ENCODE measurements around the gene TCEANC. TPM values are rescaled to one million over a fixed set of nuclear protein-coding genes. Genes with fewer than 3 reads are reported as not detected.
"Not testable (repeated sequence)": the region's sequence is repeated elsewhere in the genome, so short reads cannot be mapped to it uniquely, and the experiment has no call there.

The TCEANC gene
- 6.9 TPM for polyA plus RNA-seq (ENCODE audit: insufficient read length)
- long read RNA-seq, donor 1: 0 reads
- long read RNA-seq, donor 2, partial matches to known transcripts: 5 of 5 reads
- long read RNA-seq, donor 2, other reads (novel, unspliced or antisense): 0 of 5 reads
- long read RNA-seq, donor 3, partial matches to known transcripts: 12 of 12 reads
- long read RNA-seq, donor 3, other reads (novel, unspliced or antisense): 0 of 12 reads
- long read RNA-seq, donor 4: 0 reads
- long read RNA-seq, donor 5: 0 reads
- long read RNA-seq, donor 6: 0 reads
- long read RNA-seq, donor 7, partial matches to known transcripts: 6 of 6 reads
- long read RNA-seq, donor 7, other reads (novel, unspliced or antisense): 0 of 6 reads
- long read RNA-seq, donor 8: 0 reads

GRCh38 chrX:13652850-13653693 is at the start of gene TCEANC:
Gene TCEANC (plus strand): TSS chrX:13653141. CDS start chrX:13662509, 9,368 bp downstream.
- DNase-seq: peak; percentile 92

GRCh38 chrX:13605611-13606010 is 47.3 kb upstream of the TCEANC start:
- DNase-seq: no peak

GRCh38 chrX:13607331-13607995 is 45.5 kb upstream of the TCEANC start:
- DNase-seq: no peak

GRCh38 chrX:13607996-13608365 is 45.0 kb upstream of the TCEANC start:
- DNase-seq: no peak

- DNase-seq: no peak
Observed at GRCh38 chrX:13614154-13614553, 38.8 kb upstream of the TCEANC start.

GRCh38 chrX:13620207-13620606 is 32.7 kb upstream of the TCEANC start:
- DNase-seq: no peak

- DNase-seq: no peak
Observed at GRCh38 chrX:13622401-13622964, 30.5 kb upstream of the TCEANC start.

- no peak for DNase-seq
Observed at GRCh38 chrX:13627306-13627705, 25.6 kb upstream of the TCEANC start.

- not testable (repeated sequence) for DNase-seq
Observed at GRCh38 chrX:13637224-13637623, 15.7 kb upstream of the TCEANC start.

GRCh38 chrX:13638021-13638420 is 14.9 kb upstream of the TCEANC start:
- no peak for DNase-seq

- DNase-seq: no peak
Observed at GRCh38 chrX:13638826-13639225, 14.1 kb upstream of the TCEANC start.

- DNase-seq: not testable (repeated sequence)
Observed at GRCh38 chrX:13641684-13642083, 11.3 kb upstream of the TCEANC start.

- DNase-seq: no peak
Observed at GRCh38 chrX:13645464-13646153, 7.3 kb upstream of the TCEANC start.

- DNase-seq: peak; percentile 59
Observed at GRCh38 chrX:13646154-13646549, 6.8 kb upstream of the TCEANC start.

- no peak for DNase-seq
Observed at GRCh38 chrX:13647709-13648212, 5.2 kb upstream of the TCEANC start.

- DNase-seq: not testable (repeated sequence)
Observed at GRCh38 chrX:13648336-13648735, 4.6 kb upstream of the TCEANC start.

GRCh38 chrX:13649838-13650237 is 3.1 kb upstream of the TCEANC start:
- no peak for DNase-seq

GRCh38 chrX:13650318-13650717 is 2.6 kb upstream of the TCEANC start:
- DNase-seq: no peak

GRCh38 chrX:13651150-13651549 is 1.8 kb upstream of the TCEANC start:
- no peak for DNase-seq

- DNase-seq: no peak
Observed at GRCh38 chrX:13652287-13652793, 601 bp upstream of the TCEANC start.

GRCh38 chrX:13654116-13654515 is 1.2 kb downstream of the TCEANC start:
- DNase-seq: no peak

Data from left kidney (tissue), 8 donors.